ENCODE measurements around the gene S100A11. TPM values are rescaled to one million over a fixed set of nuclear protein-coding genes. Genes with fewer than 3 reads are reported as not detected.

The S100A11 gene
- total RNA-seq, 3 donors from 2014 or later = 220 to 325 (median 275) TPM

DNA sequence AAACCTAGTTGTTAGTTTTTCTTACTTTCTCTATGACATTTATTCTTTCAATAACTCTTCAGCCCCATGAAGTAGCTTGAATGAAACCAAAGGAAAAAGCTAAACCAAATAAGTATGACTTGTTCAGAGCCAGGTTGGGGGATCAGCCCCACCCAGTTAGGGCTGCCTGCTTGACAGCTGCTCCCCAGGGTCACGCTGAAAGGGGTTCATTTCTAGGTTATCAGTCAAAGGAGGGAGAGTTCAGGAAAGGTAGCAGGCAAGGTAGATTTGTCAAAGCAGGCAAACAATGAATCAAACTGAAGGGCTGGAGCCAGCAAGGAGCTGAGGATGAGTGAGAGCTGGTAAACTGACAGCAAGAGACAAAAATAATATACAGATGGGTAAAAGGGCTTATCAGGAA, 3.1 kb upstream of the S100A11 start:
- Histone ChIP-seq H3K4me1 (no peaks in the 10 kb centered on the region), H3K36me3 (no peaks in the 10 kb centered on the region), H3K4me3 (no peak overlapping the region), H3K27me3 (no peaks in the 10 kb centered on the region), H3K9me3 (no peaks in the 10 kb centered on the region), H3K27ac (no peak overlapping the region)
- TF ChIP-seq POLR2AphosphoS5 (IDR thresholded peaks at IDR 0.05) = no peak
- TF ChIP-seq, protein P1, sequence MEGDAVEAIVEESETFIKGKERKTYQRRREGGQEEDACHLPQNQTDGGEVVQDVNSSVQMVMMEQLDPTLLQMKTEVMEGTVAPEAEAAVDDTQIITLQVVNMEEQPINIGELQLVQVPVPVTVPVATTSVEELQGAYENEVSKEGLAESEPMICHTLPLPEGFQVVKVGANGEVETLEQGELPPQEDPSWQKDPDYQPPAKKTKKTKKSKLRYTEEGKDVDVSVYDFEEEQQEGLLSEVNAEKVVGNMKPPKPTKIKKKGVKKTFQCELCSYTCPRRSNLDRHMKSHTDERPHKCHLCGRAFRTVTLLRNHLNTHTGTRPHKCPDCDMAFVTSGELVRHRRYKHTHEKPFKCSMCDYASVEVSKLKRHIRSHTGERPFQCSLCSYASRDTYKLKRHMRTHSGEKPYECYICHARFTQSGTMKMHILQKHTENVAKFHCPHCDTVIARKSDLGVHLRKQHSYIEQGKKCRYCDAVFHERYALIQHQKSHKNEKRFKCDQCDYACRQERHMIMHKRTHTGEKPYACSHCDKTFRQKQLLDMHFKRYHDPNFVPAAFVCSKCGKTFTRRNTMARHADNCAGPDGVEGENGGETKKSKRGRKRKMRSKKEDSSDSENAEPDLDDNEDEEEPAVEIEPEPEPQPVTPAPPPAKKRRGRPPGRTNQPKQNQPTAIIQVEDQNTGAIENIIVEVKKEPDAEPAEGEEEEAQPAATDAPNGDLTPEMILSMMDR (IDR thresholded peaks at IDR 0.05) = no peak
- no peak for TF ChIP-seq POLR2A (IDR thresholded peaks at IDR 0.05)
- no peak for DNase-seq (ENCODE audit: low spot score in 2 of 2)
- intact Hi-C loops (cut with DNase I; ENCODE audit: low total_unique reads) = no loop called here

DNA sequence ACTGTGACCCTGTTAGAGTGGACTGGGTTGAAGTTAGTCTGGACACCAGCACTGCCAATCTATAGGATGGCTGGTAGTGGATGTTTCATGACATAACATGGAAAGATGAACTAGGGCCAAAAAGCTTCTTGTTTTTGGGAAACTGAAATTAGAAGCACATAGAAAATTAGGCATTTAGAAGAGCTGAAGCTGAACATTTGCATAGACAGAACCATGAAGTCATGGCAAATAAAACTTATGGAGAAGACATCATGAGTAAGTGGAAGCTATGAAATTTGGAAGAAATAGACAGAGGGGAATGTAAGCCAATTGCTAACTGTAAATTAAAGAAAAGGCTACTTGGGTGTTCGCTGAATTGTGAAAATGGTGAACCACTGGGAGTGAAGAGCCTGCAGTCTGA, 2.7 kb upstream of the S100A11 start:
- H3K27me3 ChIP-seq = no peaks in the 10 kb centered on the region
- H3K36me3 ChIP-seq = no peaks in the 10 kb centered on the region
- intact Hi-C loops (cut with DNase I; ENCODE audit: low total_unique reads) = no loop called here
- no peaks in the 10 kb centered on the region for H3K4me1 ChIP-seq
- DNase-seq (ENCODE audit: low spot score in 2 of 2) = no peak
- no peak overlapping the region for H3K27ac ChIP-seq
- TF ChIP-seq POLR2A (IDR thresholded peaks at IDR 0.05) (no peak), POLR2AphosphoS5 (IDR thresholded peaks at IDR 0.05) (no peak)
- TF ChIP-seq, protein P1 (IDR thresholded peaks at IDR 0.05) = no peak
- H3K9me3 ChIP-seq = no peaks in the 10 kb centered on the region
- H3K4me3 ChIP-seq = no peak overlapping the region

DNA sequence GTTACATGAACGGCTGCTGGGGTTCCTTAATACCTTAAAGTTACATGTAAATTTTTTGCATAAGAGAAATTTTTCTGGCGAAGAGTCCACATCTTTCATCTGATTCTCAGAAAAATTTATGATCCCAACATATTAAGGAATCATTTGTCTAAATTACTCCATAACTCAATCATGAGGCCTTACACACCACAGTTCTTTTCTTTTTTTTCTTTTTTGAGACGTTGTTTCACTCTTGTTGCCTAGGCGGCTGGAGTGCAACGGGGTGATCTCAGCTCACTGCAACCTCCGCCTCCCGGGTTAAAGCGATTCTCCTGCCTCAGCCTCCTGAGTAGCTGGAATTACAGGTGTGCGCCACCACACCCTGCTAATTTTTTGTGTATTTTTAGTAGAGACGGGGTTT, 2.1 kb upstream of the S100A11 start:
- Histone ChIP-seq H3K27ac (no peak overlapping the region), H3K36me3 (no peaks in the 10 kb centered on the region)

GRCh38 chr1:152035539-152036266, 1.1 kb downstream of the S100A11 start:
- H3K4me3 ChIP-seq = peak overlapping the region; percentile 72 to 88 (median 88)
- intact Hi-C loops (cut with DNase I; ENCODE audit: low total_unique reads) = no loop called here
- H3K27ac ChIP-seq = peak overlapping the region; percentile 96 to 97
- H3K27me3 ChIP-seq = no peaks in the 10 kb centered on the region
- no peaks in the 10 kb centered on the region for H3K9me3 ChIP-seq
- peaks cover 0 to 6% of the 10 kb centered on the region in 2 donors for H3K4me1 ChIP-seq
- DNase-seq (ENCODE audit: low spot score in 2 of 2) = peak in 1 of 2 donors; percentile 42
- no peak for TF ChIP-seq POLR2A (IDR thresholded peaks at IDR 0.05)
- TF ChIP-seq, protein P1 (IDR thresholded peaks at IDR 0.05) = no peak
- TF ChIP-seq POLR2AphosphoS5 (IDR thresholded peaks at IDR 0.05) = no peak
- no peaks in the 10 kb centered on the region for H3K36me3 ChIP-seq

More for the DNA sequence above, 2.1 kb upstream of the S100A11 start:
- no peaks in the 10 kb centered on the region for H3K27me3 ChIP-seq
- H3K9me3 ChIP-seq = no peaks in the 10 kb centered on the region
- TF ChIP-seq POLR2A (IDR thresholded peaks at IDR 0.05) (no peak), POLR2AphosphoS5 (IDR thresholded peaks at IDR 0.05) (no peak)
- TF ChIP-seq, protein P1 (IDR thresholded peaks at IDR 0.05) = no peak
- DNase-seq (ENCODE audit: low spot score in 2 of 2) = no peak
- intact Hi-C loops (cut with DNase I; ENCODE audit: low total_unique reads) = no loop called here
- H3K4me1 ChIP-seq = no peaks in the 10 kb centered on the region
- no peak overlapping the region for H3K4me3 ChIP-seq

- TF ChIP-seq, protein P1 (IDR thresholded peaks at IDR 0.05) = peak; percentile 35 to 57 (median 56)
- no peak for TF ChIP-seq POLR2AphosphoS5 (IDR thresholded peaks at IDR 0.05)
- no peak for TF ChIP-seq POLR2A (IDR thresholded peaks at IDR 0.05)
Measured at GRCh38 chr1:152034654-152035538, 1.9 kb downstream of the S100A11 start.

More at GRCh38 chr1:152034654-152035538, 1.9 kb downstream of the S100A11 start:
- H3K36me3 ChIP-seq = no peaks in the 10 kb centered on the region
- H3K27ac ChIP-seq = peak overlapping the region; percentile 96 to 97
- peaks cover 0 to 6% of the 10 kb centered on the region in 2 donors for H3K4me1 ChIP-seq
- H3K9me3 ChIP-seq = no peaks in the 10 kb centered on the region
- no peak for DNase-seq (ENCODE audit: low spot score in 2 of 2)
- no peaks in the 10 kb centered on the region for H3K27me3 ChIP-seq
- intact Hi-C loops (cut with DNase I; ENCODE audit: low total_unique reads) = no loop called here
- H3K4me3 ChIP-seq = peak overlapping the region; percentile 72 to 88 (median 88)

All from breast epithelium (tissue), 4 donors.